Measurements from ENCODE around the gene TNS3. TPM values are rescaled to one million over a fixed set of nuclear protein-coding genes. Genes with fewer than 3 reads are reported as not detected.

TNS3 gene
- total and polyA plus RNA-seq, 2 donors (not counting 3 experiments of a cell fraction or from before 2014, with no cell fraction given) = 10.4 to 45.1 TPM

GRCh38 chr7:47451851-47452205 lies 130.1 kb downstream of the TNS3 start:
- no TSS peak for BruUV-seq (replicated peaks)
- H3K4me3 ChIP-seq (replicated peaks in 1 of 3; ENCODE audit: insufficient read depth in 1 of 3, low read depth in 1 of 3, low read length in 3 of 3) = peak overlapping the region in 2 of 3 experiments; percentile 28 to 72
- peak overlapping the region; percentile 95 for H3K4me2 ChIP-seq (ENCODE audit: insufficient read depth, low read length)
- no peaks in the 10 kb centered on the region for H3K27me3 ChIP-seq (ENCODE audit: control insufficient read depth in 2 of 2, insufficient read depth in 2 of 2, low read length in 2 of 2)
- no peaks in the 10 kb centered on the region for H3K9me1 ChIP-seq (replicated peaks; ENCODE audit: control insufficient read depth, extremely low read depth, insufficient read depth, low read length)
- ChIA-PET CTCF (interaction anchor here (1.2 to 4.5 kb wide), 8 partner anchors 16 to 367 kb away, joined by 3 to 24 read pairs (median 6); partner anchors contain the start of gene TNS3), POLR2A (no interaction called here)
- DNase-seq (ENCODE audit: low read depth, low spot score) (no peak), FAIRE-seq (peak; percentile 54)
- H4K20me1 ChIP-seq (replicated peaks; ENCODE audit: control insufficient read depth, extremely low read depth, insufficient read depth, low read length) = no peaks in the 10 kb centered on the region
- dilution Hi-C loops (cut with MboI; ENCODE audit: extremely low pct_ligation_motif_present, low sequenced_read_pairs) = no loop called here
- peaks cover 34% of the 10 kb centered on the region for H3K4me1 ChIP-seq (ENCODE audit: control insufficient read depth, extremely low read depth, insufficient read depth, low read length)
- no peak overlapping the region for H2AFZ ChIP-seq (ENCODE audit: low read depth, low read length)
- intact Hi-C loops (cut with micrococcal nuclease) = loop anchor here (2.0 to 10.0 kb wide), 3 partner anchors 23 to 633 kb away; partner anchors contain the start of genes TNS3 and UPP1
- peaks cover 51% of the 10 kb centered on the region for H3K79me2 ChIP-seq (ENCODE audit: control insufficient read depth, insufficient read depth, low read length)
- peak overlapping the region; percentile 94 for H3K9ac ChIP-seq (replicated peaks; ENCODE audit: extremely low read depth, insufficient read depth, low read length)
- TF ChIP-seq POLR2AphosphoS5 (IDR thresholded peaks at IDR 0.05; ENCODE audit: insufficient read depth, low read depth, low read length) = no peak
- TF ChIP-seq JUN (IDR thresholded peaks at IDR 0.05; ENCODE audit: borderline replicate concordance, insufficient read depth, insufficient read length, low read depth) = no peak
- TF ChIP-seq POLR2A (IDR thresholded peaks at IDR 0.05; ENCODE audit: low read depth, low read length) = no peak
- no peak for TF ChIP-seq MAX (IDR thresholded peaks at IDR 0.05; ENCODE audit: insufficient read depth, insufficient read length)
- no peak for TF ChIP-seq EZH2 (IDR thresholded peaks at IDR 0.05; ENCODE audit: borderline replicate concordance, low read depth, low read length, severe bottlenecking)
- no peak for TF ChIP-seq CTCF (IDR thresholded peaks at IDR 0.05; ENCODE audit: extremely low read depth in 1 of 2, insufficient read depth in 1 of 2, low read depth in 1 of 2, low read length in 2 of 2)
- no peak for TF ChIP-seq MYC (IDR thresholded peaks at IDR 0.05; ENCODE audit: low read depth, low read length)
- TF ChIP-seq FOS (IDR thresholded peaks at IDR 0.05; ENCODE audit: borderline replicate concordance, insufficient read depth, low read length) = no peak
- TF ChIP-seq GATA2 (IDR thresholded peaks at IDR 0.05; ENCODE audit: insufficient read depth, insufficient read length, low read depth, low read length) = no peak
- H3K36me3 ChIP-seq (ENCODE audit: control insufficient read depth in 2 of 2, extremely low read depth in 1 of 2, insufficient read depth in 2 of 2, low read length in 2 of 2) = no peaks in the 10 kb centered on the region
- H3K27ac ChIP-seq (ENCODE audit: insufficient read depth, low read depth, low read length) = peak overlapping the region; percentile 99
- no peaks in the 10 kb centered on the region for H3K9me3 ChIP-seq (replicated peaks; ENCODE audit: control insufficient read depth, insufficient read depth, low read length)

Measured in endothelial cell of umbilical vein (primary cell).